Occipital lobe (tissue), 2 donors: ENCODE data around the gene PCED1A. TPM values are rescaled to one million over a fixed set of nuclear protein-coding genes. Genes with fewer than 3 reads are reported as not detected.
"Not testable (repeated sequence)": the region's sequence is repeated elsewhere in the genome, so short reads cannot be mapped to it uniquely, and the experiment has no call there.

ENCODE experiments used
- DNase-seq: peaks from one replicate; lab custom pipeline; 2025; lab: John Stamatoyannopoulos, UW
- total RNA-seq: library from RNA; depleted of rRNA; stranded (reverse); fragments of >200 nt; gene quantifications from one replicate; pipeline ENCODE4 v1.2.3, GENCODE V29; 2014

Gene PCED1A
- total RNA-seq, 1 donor from 2014 or later: 22.0 TPM

DNA sequence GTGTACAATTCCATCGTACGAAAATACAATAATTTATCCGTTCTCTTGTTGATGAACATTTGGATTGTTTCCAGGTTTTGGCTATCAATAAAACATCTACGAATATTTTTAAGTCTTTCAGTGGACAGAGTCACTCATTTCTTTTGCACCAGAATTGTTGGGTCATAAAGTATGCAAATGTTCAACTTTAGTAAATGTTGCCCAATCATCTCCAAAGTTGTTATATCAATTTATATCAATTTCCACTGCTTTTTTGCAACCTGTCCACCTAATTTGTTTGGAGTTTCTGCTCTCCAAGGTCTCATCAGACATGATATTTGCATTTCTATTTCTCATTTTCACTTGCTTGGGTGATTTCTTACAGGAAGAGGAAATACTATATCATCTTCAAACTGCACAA lies 13.8 kb downstream of the PCED1A start:
- DNase-seq: no peak

GRCh38 chr20:2825761-2826160 lies 14.7 kb downstream of the PCED1A start:
- DNase-seq: no peak

DNA sequence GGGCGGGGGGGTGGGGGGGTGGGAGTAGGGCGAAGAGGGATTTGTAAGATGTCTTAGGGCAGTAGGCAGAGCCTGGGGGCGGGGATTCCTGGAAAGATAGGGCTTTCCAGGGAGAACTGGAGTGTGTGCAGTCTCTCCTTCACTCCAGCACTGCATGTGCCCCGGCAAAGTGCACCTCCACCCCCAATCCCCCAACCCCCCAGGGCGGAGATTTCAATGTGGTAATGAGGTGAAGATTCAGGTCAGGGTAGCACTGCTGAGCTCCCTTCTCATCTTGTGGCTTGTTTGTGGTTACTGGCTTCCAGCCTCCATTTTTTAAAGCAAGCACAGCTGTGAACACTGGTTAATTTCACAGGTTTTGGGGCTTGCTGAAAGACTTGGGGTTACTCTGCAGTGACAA lies 18.4 kb downstream of the PCED1A start:
- DNase-seq: no peak

- no peak for DNase-seq
Observed at GRCh38 chr20:2820896-2821869, 19.3 kb downstream of the PCED1A start.

GRCh38 chr20:2820084-2820895 lies 20.2 kb downstream of the PCED1A start:
- DNase-seq: no peak

GRCh38 chr20:2817891-2818595 lies 22.4 kb downstream of the PCED1A start:
- no peak for DNase-seq

- DNase-seq: no peak
Observed at GRCh38 chr20:2817341-2817726, 23.1 kb downstream of the PCED1A start.

GRCh38 chr20:2816583-2817340 lies 23.7 kb downstream of the PCED1A start:
- DNase-seq: no peak

- no peak for DNase-seq
Observed at GRCh38 chr20:2816030-2816582, 24.3 kb downstream of the PCED1A start, which contains the start of gene TMEM239. TSS of gene TMEM239 (plus strand) at chr20:2816364. CDS start at chr20:2816555, 191 bp downstream.

GRCh38 chr20:2815242-2815900 lies 25.1 kb downstream of the PCED1A start:
- DNase-seq: no peak

- no peak for DNase-seq
Observed at GRCh38 chr20:2814587-2815051, 25.8 kb downstream of the PCED1A start, which contains the start of gene C20orf141. TSS of gene C20orf141 (plus strand) at chr20:2814987. CDS start at chr20:2815185, 198 bp downstream.

GRCh38 chr20:2814076-2814475 lies 26.4 kb downstream of the PCED1A start:
- DNase-seq: no peak

DNA sequence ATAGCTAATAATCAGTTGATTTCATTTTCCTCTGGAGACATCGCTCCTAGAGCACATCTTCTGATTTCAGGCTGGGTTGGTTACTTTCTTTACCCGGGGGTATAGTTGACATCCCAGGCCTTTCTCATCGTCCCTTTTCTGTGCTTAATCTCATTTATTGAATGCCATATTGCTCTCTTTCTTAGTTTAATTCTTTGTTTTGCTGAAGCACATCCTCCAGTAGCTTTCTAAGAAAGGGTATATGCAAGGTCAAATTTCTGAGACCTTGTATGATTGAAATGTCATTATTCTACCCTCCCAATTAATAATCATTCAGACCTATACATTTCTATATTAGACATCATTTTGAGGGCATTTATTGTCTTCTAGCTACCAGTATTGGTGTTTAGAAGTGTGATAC lies 28.3 kb downstream of the PCED1A start:
- DNase-seq: no peak

DNA sequence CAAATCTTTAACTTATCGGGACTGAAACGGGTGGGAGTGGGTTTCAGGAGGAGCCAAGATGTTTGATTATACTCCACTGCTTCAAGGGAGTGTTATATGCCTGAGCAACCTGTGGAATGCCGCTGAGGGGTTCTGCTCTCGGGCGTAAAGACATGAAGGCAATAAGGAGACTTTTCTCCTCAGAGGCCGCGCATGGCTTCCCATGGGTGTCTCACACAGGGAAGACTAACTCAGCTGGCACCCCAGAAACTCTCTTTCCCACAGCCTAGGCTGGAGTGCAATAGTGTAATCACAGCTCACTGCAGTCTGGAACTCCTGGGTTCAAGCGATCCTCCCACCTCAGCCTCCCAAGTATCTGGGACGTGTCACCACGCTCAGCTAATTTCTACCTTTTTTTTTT lies 30.8 kb downstream of the PCED1A start:
- DNase-seq: no peak

DNA sequence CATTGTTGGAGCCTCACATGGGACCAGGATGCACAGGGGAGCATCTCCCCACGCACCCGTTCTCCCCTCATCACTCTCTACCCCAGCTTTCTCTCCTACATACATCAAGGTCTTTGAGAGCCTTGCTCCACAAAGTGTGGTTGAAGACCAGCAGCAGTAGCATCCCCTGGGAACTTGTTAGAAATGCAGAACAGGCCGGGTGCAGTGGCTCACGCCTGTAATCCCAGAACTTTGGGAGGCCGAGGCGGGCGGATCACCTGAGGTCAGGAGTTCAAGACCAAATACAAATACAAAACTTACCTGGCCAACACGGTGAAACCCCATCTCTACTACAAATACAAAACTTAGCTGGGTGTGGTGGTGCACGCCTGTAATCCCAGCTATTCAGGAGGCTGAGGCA lies 32.5 kb downstream of the PCED1A start:
- not testable (repeated sequence) for DNase-seq

DNA sequence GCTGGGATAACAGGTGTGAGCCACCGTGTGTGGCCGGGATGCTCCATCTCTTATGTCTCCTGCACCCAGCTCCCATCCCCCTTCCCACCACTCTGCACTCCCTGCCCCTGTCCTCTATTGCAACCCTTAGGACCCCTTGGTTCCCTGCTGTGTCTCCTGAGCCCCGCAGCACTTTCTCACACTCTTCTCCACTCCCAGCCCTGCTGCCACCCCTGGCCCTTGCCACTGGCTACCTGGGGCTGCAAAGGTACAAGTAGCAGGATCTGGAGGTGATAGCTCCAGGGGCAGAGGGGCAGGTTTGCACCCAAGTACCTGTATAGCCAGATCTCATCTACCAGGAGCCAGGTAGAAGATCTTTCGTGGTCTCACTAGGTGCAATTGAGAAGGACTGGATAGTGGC lies 33.4 kb downstream of the PCED1A start:
- no peak for DNase-seq

GRCh38 chr20:2806351-2806701 lies 34.1 kb downstream of the PCED1A start:
- no peak for DNase-seq

GRCh38 chr20:2805689-2806350 lies 34.6 kb downstream of the PCED1A start:
- no peak for DNase-seq
